Measurements from ENCODE around the gene PDE11A.

The PDE11A gene

DNA sequence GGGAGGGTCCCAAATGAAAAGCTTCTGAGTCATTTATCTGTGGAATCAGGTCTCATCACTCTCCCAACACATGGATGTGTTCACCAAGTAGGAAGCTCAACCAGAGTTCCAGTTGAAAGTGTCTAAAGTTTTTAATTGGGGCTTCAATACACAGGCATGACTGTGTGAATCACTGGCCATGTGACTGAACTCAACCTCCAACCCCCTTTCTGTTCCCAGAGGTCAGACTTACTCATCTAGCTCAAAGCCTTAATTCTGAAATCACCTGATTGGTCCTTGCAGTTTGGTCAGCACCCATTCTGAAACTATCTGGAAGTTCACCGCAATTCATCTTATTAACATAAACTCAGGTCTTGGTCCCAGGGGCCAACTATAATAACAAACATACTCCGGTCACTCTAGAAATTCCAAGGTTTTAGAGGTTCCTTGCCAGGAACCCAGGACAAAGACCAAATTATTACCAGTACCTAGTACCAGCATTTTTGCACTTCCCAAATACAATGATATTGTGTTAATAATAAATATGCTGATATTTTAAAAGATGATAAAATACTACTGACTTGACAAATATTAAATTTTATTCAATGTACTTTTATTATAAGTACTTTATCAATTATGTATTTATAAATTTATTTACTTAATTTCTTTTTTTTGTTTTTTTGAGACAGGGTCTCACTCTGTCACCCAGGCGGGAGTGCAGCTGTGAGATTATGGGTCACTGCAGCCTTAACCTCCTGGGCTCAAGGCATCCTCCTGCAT, 28.9 kb upstream of the PDE11A start:
- no peak overlapping the region for H2AFZ ChIP-seq (ENCODE audit: low read depth, low read length)
- no peaks in the 10 kb centered on the region for H3K36me3 ChIP-seq (replicated peaks; ENCODE audit: low read depth, low read length)
- no peak overlapping the region for H3K27ac ChIP-seq (ENCODE audit: low read length)

DNA sequence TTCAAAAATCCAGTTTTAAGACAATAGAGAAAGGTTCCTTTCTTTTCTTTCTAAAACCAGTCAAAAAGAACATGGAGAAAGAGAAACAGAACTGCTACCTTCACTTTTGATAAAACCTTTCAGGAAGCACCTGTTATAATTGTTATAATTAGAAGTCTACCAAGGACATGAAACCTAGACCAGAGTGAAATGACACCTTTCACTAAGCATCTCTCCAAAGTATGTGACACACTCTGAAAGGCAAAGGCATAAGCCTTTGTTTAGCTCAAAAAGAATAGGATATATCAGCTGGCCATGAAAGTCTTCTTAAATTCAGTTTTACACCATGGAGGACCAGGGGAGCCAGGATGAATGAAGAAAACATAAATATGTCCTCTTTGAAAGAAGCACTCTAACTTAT, 20.9 kb upstream of the PDE11A start:
- no peaks in the 10 kb centered on the region for H3K27me3 ChIP-seq (ENCODE audit: low read depth, low read length)
- H3K4me1 ChIP-seq (ENCODE audit: low read length), result no peaks in the 10 kb centered on the region
- no peak overlapping the region for H2AFZ ChIP-seq (ENCODE audit: low read depth, low read length)
- H3K36me3 ChIP-seq (replicated peaks; ENCODE audit: low read depth, low read length), result no peaks in the 10 kb centered on the region
- no peak overlapping the region for H3K9ac ChIP-seq (ENCODE audit: low read length)
- H4K20me1 ChIP-seq (ENCODE audit: insufficient read depth, low read length), result no peaks in the 10 kb centered on the region
- H3K27ac ChIP-seq (ENCODE audit: low read length), result no peak overlapping the region
- H3K79me2 ChIP-seq (ENCODE audit: low read length), result no peaks in the 10 kb centered on the region
- H3K9me3 ChIP-seq (ENCODE audit: insufficient read depth, low read length), result no peaks in the 10 kb centered on the region
- no peak overlapping the region for H3K4me3 ChIP-seq (ENCODE audit: low read length)
- H3K4me2 ChIP-seq (ENCODE audit: low read length), result no peak overlapping the region
- TF ChIP-seq, protein P1, sequence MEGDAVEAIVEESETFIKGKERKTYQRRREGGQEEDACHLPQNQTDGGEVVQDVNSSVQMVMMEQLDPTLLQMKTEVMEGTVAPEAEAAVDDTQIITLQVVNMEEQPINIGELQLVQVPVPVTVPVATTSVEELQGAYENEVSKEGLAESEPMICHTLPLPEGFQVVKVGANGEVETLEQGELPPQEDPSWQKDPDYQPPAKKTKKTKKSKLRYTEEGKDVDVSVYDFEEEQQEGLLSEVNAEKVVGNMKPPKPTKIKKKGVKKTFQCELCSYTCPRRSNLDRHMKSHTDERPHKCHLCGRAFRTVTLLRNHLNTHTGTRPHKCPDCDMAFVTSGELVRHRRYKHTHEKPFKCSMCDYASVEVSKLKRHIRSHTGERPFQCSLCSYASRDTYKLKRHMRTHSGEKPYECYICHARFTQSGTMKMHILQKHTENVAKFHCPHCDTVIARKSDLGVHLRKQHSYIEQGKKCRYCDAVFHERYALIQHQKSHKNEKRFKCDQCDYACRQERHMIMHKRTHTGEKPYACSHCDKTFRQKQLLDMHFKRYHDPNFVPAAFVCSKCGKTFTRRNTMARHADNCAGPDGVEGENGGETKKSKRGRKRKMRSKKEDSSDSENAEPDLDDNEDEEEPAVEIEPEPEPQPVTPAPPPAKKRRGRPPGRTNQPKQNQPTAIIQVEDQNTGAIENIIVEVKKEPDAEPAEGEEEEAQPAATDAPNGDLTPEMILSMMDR (IDR thresholded peaks at IDR 0.05; ENCODE audit: low read depth, low read length), result no peak
- no peak for TF ChIP-seq EZH2phosphoT487 (IDR thresholded peaks at IDR 0.05; ENCODE audit: low read depth)

More for the DNA sequence above, 28.9 kb upstream of the PDE11A start:
- Histone ChIP-seq H3K9ac (ENCODE audit: low read length) (no peak overlapping the region), H3K79me2 (ENCODE audit: low read length) (no peaks in the 10 kb centered on the region), H3K9me3 (ENCODE audit: insufficient read depth, low read length) (no peaks in the 10 kb centered on the region), H4K20me1 (ENCODE audit: insufficient read depth, low read length) (no peaks in the 10 kb centered on the region), H3K4me2 (ENCODE audit: low read length) (no peak overlapping the region), H3K4me3 (ENCODE audit: low read length) (no peak overlapping the region), H3K27me3 (ENCODE audit: low read depth, low read length) (no peaks in the 10 kb centered on the region), H3K4me1 (ENCODE audit: low read length) (no peaks in the 10 kb centered on the region)
- TF ChIP-seq, protein P1 (IDR thresholded peaks at IDR 0.05; ENCODE audit: low read depth, low read length), result no peak
- no peak for TF ChIP-seq EZH2phosphoT487 (IDR thresholded peaks at IDR 0.05; ENCODE audit: low read depth)

DNA sequence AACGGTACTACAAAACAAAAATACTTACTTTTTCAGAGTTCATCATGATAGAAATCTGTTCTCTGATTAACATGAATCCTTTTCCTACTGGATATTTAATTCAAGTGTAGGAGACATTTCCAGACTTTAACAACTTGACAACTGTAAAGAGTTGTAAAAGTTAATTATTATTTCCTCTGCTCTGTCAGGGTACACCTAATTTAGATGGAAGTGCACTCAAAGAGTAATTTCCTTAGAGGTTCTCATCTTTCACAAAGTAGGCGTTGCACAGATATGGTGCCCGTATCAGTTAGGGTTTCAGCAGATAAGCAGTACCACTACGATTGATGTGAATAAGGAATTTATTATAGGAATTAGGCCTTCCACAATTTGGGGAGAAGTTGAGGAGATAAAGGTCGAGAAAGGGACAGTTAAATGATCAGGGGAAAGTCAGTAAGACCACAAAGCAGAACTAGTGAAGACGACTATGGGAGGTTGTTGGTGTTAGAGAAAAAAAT, 16.2 kb upstream of the PDE11A start:
- H3K27me3 ChIP-seq (ENCODE audit: low read depth, low read length), result no peaks in the 10 kb centered on the region
- no peaks in the 10 kb centered on the region for H3K4me1 ChIP-seq (ENCODE audit: low read length)
- no peaks in the 10 kb centered on the region for H3K9me3 ChIP-seq (ENCODE audit: insufficient read depth, low read length)
- H3K4me2 ChIP-seq (ENCODE audit: low read length), result no peak overlapping the region
- H3K4me3 ChIP-seq (ENCODE audit: low read length), result no peak overlapping the region
- no peak overlapping the region for H3K27ac ChIP-seq (ENCODE audit: low read length)
- TF ChIP-seq EZH2phosphoT487 (IDR thresholded peaks at IDR 0.05; ENCODE audit: low read depth), result no peak
- TF ChIP-seq, protein P1 (IDR thresholded peaks at IDR 0.05; ENCODE audit: low read depth, low read length), result no peak
- no peaks in the 10 kb centered on the region for H4K20me1 ChIP-seq (ENCODE audit: insufficient read depth, low read length)
- H3K9ac ChIP-seq (ENCODE audit: low read length), result no peak overlapping the region
- H3K36me3 ChIP-seq (replicated peaks; ENCODE audit: low read depth, low read length), result no peaks in the 10 kb centered on the region
- H3K79me2 ChIP-seq (ENCODE audit: low read length), result no peaks in the 10 kb centered on the region
- H2AFZ ChIP-seq (ENCODE audit: low read depth, low read length), result no peak overlapping the region

DNA sequence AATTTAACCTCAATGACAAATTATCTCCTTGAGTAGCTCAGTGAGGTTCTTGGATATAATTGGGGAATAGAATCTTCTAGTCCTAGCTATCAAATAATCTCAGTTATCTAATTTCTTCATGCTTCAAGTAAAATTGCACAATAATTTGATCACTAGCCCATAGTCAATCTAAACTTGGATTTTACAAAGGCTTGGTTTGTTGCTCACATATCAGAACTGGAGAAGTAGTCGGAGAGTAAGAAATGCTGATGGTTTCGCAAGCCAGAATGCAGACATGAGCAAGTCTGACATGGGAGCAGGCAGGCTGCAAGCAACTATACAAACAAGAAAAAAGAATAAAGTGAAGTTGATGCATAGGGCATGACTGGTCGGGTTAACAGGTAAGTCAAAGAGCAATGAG, 11.7 kb upstream of the PDE11A start:
- Histone ChIP-seq H3K4me2 (ENCODE audit: low read length) (no peak overlapping the region), H3K27me3 (ENCODE audit: low read depth, low read length) (no peaks in the 10 kb centered on the region), H4K20me1 (ENCODE audit: insufficient read depth, low read length) (no peaks in the 10 kb centered on the region), H3K4me3 (ENCODE audit: low read length) (no peak overlapping the region), H3K9me3 (ENCODE audit: insufficient read depth, low read length) (no peaks in the 10 kb centered on the region), H3K9ac (ENCODE audit: low read length) (no peak overlapping the region), H3K4me1 (ENCODE audit: low read length) (no peaks in the 10 kb centered on the region), H3K27ac (ENCODE audit: low read length) (no peak overlapping the region), H3K79me2 (ENCODE audit: low read length) (no peaks in the 10 kb centered on the region), H3K36me3 (replicated peaks; ENCODE audit: low read depth, low read length) (no peaks in the 10 kb centered on the region), H2AFZ (ENCODE audit: low read depth, low read length) (no peak overlapping the region)
- TF ChIP-seq, protein P1 (IDR thresholded peaks at IDR 0.05; ENCODE audit: low read depth, low read length), result no peak
- TF ChIP-seq EZH2phosphoT487 (IDR thresholded peaks at IDR 0.05; ENCODE audit: low read depth), result no peak
